CD4-positive, alpha-beta T cell treated with Interleukin-21 for 1 hour (primary cell): ENCODE data around the gene ERO1B.
"Not testable (repeated sequence)": the region's sequence is repeated elsewhere in the genome, so short reads cannot be mapped to it uniquely, and the experiment has no call there.

ENCODE experiments used
- DNase-seq: peaks from one replicate; pipeline ENCODE4 v3.0.0-alpha.2; 2020

Gene ERO1B

GRCh38 chr1:236247286-236247685 lies 34.5 kb downstream of the ERO1B start:
- DNase-seq = no peak

GRCh38 chr1:236242568-236242967 lies 39.2 kb downstream of the ERO1B start:
- no peak for DNase-seq

DNA sequence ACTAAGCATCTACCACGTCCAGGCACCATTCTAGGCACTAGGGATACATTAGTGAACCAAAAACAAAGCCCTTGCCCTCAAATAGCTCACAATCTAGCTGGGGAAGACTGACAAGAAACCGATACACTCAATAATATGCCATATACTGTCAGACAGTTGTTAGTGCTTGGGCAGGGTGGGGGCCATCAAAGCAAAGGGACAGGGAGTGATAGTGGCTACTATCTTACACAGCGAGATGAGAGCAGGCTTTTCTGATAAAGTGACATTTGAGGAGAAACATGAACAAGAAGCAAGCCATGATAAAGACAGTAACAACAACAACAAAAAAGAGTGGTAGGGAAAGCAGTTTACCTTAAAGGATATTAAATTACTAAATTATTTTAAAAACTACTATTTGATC lies 41.1 kb downstream of the ERO1B start:
- DNase-seq = no peak

DNA sequence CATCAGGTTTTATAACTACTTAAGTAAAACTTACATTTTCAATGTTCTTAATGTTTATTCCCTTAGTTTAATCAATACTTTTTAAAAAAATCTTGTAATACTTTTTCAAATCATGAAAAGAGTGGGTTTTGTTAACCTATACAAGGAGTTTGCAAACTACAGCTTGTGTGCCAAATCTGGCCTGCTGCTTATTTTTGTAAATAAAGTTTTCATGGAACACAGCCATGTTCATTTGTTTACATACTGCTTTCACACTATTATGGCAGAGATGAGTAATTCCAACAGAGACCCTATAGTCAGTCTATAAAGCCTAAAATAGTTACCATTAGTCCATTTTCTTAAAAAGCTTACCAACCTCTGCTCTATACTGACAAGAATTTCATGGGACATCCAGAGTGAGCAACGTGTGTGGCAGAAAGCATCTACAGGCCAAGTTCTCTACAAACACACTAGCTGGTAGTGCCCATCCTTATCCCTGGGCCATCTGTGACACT lies 42.6 kb downstream of the ERO1B start:
- no peak for DNase-seq

DNA sequence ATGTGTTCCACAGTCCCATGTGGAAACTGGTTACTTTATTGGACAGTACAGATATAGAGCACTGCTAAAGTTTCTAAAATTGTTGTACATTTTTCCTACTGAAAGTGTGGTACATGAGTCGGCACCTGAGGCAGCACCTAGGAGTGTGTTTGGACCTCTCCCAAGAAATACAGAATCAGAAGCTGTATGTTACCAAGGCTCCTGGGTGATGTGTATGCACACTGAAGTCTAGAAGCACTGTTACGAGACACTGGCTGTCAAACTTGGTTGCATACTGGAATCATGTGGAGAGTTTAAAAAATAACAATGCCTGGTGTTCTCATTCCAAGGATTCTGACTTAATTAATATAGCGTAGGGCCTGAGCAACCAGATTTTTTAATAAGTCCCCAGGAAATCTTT lies 46.6 kb downstream of the ERO1B start:
- no peak for DNase-seq

DNA sequence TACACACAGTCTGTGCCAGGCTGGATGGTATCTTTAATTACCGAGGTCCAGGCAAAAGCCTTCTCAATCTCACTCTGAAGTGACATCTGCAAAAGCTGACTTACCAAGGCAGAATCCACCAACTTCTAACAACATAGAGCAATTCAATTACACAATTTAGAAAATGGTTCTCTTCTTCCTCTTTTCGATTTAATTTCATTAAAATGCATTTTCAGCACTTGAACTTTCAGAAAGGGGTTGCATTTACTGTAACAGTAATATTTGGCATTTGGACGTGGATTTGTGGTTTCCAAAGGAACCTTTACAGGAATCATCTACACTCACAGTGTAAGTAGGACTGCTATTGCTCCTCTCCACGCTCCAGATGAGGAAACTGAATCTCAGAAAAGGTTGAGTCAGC lies 53.3 kb downstream of the ERO1B start:
- DNase-seq = no peak

DNA sequence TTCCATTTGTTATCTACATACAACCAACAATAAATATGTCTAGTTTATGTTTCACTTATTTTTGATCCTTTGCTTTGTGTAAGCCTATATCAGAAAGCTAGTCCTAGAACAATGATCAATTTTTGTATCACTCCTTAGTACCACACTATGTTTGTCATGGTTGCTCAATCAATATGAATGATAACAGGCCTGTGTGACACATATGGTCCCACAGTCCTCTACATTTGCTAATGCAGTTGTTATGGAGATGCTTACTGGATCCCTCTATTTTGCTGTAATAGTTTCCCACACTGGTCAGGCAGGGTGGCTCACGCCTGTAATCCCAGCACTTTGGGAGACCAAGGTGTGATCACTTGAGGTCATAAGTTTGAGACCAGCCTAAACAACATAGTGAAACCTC lies 59.1 kb downstream of the ERO1B start:
- DNase-seq = no peak

DNA sequence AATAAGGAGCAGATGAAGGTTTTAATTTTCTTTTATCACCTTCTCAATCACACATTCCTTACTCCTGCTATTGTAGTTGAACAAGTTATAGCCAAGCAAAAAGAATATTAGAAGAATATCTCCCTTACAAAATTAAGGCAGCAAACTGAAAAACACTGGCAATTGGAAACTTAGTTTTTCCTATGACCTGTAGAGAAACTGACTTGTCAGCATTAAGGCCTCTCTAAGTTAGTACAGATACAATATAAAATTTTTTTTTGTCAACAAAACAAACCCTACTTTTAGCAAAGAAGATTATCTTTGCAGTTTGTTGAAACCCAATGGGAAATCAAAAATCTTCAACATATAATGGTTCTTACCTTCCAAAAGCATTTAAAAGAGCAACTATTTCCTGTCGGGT lies 61.3 kb downstream of the ERO1B start:
- DNase-seq = no peak

- DNase-seq = no peak
Measured at GRCh38 chr1:236214761-236215160, 67.0 kb downstream of the ERO1B start.

- no peak for DNase-seq
Measured at GRCh38 chr1:236213534-236213933, 68.2 kb downstream of the ERO1B start.

GRCh38 chr1:236211815-236212214 lies 69.9 kb downstream of the ERO1B start:
- no peak for DNase-seq

DNA sequence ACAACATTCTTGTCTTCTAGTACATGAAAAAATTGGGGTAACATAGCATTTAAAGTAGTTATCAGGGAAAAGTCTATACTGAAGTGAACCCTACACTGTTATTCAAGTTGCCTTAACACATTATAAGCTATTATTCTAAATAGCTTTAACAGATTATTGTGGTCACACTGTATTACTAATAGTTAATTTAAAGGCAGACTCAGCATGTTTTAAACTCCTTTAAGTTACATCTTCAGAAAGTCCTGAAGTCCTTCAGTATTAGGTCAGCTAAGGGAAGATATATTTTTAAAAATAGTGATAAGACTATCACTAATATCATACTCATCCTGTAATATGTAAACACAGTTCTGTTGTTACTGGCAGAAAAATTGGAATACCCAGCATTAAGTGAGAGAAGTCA lies 72.0 kb downstream of the ERO1B start:
- DNase-seq = no peak

DNA sequence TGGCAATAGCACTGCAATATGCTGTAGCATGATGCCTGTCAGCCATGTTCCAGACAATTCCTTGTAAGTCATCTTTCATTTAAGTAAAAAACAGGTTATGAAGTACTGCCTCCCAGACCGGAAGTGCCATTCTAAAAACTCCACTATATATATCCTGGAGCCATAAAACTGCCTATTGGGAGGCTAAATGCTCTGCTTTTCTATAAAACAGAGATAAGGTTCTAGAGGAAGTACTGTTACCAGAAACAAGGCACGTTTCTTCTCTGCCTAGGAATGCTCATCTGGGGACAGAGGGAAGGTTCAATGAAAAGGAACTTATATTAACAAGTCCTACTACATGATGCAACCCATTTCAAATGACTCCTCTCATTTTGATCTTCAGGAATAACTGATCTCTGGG lies 72.6 kb downstream of the ERO1B start:
- DNase-seq = no peak

DNA sequence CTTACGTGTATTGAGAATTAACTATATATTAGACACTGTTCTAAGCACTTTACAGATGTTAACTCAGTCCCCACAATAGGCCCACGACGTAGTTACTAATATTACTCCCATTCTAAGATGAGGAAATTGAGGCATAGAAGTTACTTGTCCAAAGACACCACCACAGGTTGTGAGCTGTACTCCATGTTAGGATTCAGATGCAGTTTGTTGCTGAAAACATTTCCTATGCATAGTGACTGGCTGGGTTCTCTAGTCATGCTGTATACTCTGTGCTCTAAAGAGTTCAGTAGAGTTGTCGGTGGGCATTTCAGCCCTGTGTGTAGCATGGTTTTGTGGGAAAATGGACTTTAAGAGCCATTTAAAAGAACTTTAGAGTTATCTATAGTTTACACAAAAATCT lies 74.2 kb downstream of the ERO1B start:
- DNase-seq = no peak

GRCh38 chr1:236207121-236207520 lies 74.6 kb downstream of the ERO1B start:
- no peak for DNase-seq

GRCh38 chr1:236206548-236206947 lies 75.2 kb downstream of the ERO1B start:
- DNase-seq = no peak

GRCh38 chr1:236204656-236205055 lies 77.1 kb downstream of the ERO1B start:
- no peak for DNase-seq

DNA sequence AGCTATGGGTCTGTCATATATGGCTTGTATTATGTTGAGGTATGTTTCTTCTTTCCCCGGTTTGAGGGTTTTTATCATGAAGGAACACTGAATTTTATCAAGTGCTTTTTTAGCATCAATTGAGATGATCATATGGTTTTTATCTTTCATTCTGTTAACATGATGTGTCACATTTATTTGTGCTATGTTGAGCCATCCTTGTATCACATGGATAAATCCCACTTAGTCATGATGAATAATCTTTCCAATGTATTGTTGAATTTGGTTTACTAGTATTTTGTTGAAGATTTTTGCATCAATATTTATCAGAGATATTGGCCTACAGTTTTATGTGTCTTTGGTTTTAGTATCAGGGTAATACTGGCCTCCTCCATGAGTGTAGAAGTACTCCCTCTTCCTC lies 77.7 kb downstream of the ERO1B start:
- no peak for DNase-seq

DNA sequence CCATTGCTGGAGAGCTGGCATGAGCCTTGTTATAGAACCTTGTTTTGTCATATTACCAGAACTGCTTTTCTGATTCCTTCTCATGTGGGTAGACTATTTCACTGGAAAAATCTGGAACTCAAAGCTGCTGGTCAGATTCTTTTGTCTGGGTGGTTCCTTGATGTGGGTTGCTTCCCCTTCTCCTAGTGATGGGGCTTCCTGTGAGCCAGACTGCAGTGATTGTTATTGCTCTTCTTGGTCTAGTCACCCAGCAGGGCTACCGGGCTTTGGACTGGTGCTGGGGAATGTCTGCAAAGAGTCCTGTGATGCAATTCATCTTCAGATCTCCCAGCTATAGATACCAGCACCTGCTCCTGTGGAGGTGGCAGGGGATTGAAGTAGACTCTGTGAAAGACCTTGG lies 80.0 kb downstream of the ERO1B start:
- DNase-seq = no peak

DNA sequence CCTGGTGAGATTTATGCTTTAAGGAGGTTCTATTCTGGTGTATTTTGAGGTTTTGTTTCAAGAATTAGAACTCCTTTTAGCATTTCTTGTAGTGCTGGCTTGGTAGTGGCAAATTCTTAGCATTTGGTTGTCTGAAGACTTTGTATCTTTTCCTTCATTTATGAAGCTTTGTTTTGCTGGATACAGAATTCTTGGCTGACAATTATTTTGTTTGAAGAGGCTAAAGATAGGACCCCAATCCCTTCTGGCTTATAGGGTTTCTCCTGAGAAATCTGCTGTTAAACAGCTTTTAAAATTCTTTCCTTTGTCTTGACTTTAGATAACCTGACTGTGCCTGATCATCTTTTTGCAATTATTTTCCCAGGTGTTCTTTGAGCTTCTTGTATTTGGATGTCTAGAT lies 80.8 kb downstream of the ERO1B start:
- no peak for DNase-seq

DNA sequence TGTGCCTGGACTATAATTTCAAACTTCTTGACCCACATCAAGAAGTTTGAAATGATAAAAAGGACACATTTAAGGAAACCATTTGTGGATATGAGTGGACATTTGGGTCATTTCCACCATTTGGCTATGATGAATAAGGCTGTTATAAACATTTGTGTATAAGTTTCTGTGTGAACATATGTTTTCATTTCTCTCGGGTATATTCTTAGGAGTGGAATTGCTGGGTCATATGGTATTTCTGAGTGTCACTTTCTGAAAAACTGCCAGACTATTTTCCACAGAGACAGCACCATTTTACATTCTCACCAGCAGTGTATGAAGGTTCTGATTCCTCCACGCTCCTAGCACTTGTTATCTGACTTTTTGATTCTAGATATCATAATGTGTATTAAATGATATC lies 88.6 kb downstream of the ERO1B start:
- no peak for DNase-seq

GRCh38 chr1:236188084-236188483 lies 93.7 kb downstream of the ERO1B start:
- DNase-seq = not testable (repeated sequence)

GRCh38 chr1:236186471-236186870 lies 95.3 kb downstream of the ERO1B start:
- not testable (repeated sequence) for DNase-seq

GRCh38 chr1:236185687-236186086 lies 96.1 kb downstream of the ERO1B start:
- DNase-seq = no peak

GRCh38 chr1:236181059-236181458 lies 100.7 kb downstream of the ERO1B start:
- DNase-seq = no peak

GRCh38 chr1:236179634-236180033 lies 102.1 kb downstream of the ERO1B start:
- DNase-seq = no peak
